HCT116 (cell line): ENCODE measurements around the gene SYNPO. TPM values are rescaled to one million over a fixed set of nuclear protein-coding genes. Genes with fewer than 3 reads are reported as not detected.

ENCODE experiments used
- ATAC-seq: fragments of 200-7000 bp; cut with Tn5 transposase; 2 replicates; pipeline ENCODE4 v1.9.1; 2020; ENCODE audit warnings: mild to moderate bottlenecking, moderate library complexity
- BruUV-seq: library from RNA; stranded (reverse); fragments of 400-500 nt; replicated peaks from 2 replicates; lab custom pipeline; 2021; lab: Mats Ljungman, UMichigan
- CTCF ChIA-PET: fragments of 300-600 bp; sonication (Branson Sonifier 250); formaldehyde crosslinking; loops from one replicate; lab custom pipeline; 2021; ENCODE audit warnings: antibody characterized with exemption; lab: Charles Lee
- POLR2A ChIA-PET: fragments of 300-600, 350-600 bp; sonication (Branson Sonifier 250); formaldehyde crosslinking; loops from one replicate; lab custom pipeline; 2021; ENCODE audit warnings: antibody characterized with exemption; lab: Charles Lee
- RAD21 ChIA-PET, 2 experiments: fragments of 300-600 bp; sonication (Branson Sonifier 250); formaldehyde crosslinking; loops; one replicate each; lab custom pipeline; 2023; ENCODE audit warnings: low total read pairs in 2 of 2; ENCODE audit not compliant: uncharacterized antibody in 2 of 2, unreplicated experiment in 2 of 2, low non-redundant PET in 1 of 2; lab: Charles Lee
- DNase-seq: peaks from one replicate; pipeline ENCODE4 v3.0.0-alpha.2; 2010; ENCODE audit warnings: low read depth, low spot score
- H2AFZ ChIP-seq: fragments of 200-600 bp; shearing (Covaris generic), sonication (generic); 2 replicates; pipeline ENCODE4 v1.6.1; 2017; ENCODE audit warnings: low read depth, mixed run types, mixed read lengths, antibody characterized with exemption, low read length; ENCODE audit not compliant: poor library complexity, severe bottlenecking
- H3K27ac ChIP-seq: 2 replicates; pipeline ENCODE4 v1.5.1; 2012; ENCODE audit warnings: low read depth, low read length
- H3K27me3 ChIP-seq: fragments of 200-600 bp; sonication (generic); 2 replicates; pipeline ENCODE4 v1.6.1; 2016; ENCODE audit warnings: mixed run types, low read length, mixed read lengths; ENCODE audit not compliant: insufficient read depth
- H3K36me3 ChIP-seq, 2 experiments: fragments of 200-500 bp in 1 of 2; fragments of 200-600 bp in 1 of 2; sonication (Bioruptor generic) in 1 of 2; sonication (generic) in 1 of 2; 2 replicates each; pipeline versions ENCODE4 v1.5.1 to v1.6.1; 2014 to 2016; ENCODE audit warnings: low read length in 2 of 2, inconsistent platforms in 1 of 2, mixed read lengths in 1 of 2, mixed run types in 1 of 2; ENCODE audit not compliant: insufficient read depth in 2 of 2, control insufficient read depth in 1 of 2
- H3K4me1 ChIP-seq, 2 experiments: fragments of 200-600 bp in 1 of 2; sonication (generic) in 1 of 2; 2 replicates each; pipeline versions ENCODE4 v1.5.1 to v1.6.1; 2012 to 2017; ENCODE audit warnings: low read length in 2 of 2, inconsistent platforms in 1 of 2, mild to moderate bottlenecking in 1 of 2, mixed read lengths in 1 of 2, mixed run types in 1 of 2, moderate library complexity in 1 of 2; ENCODE audit not compliant: insufficient read depth in 2 of 2, control insufficient read depth in 1 of 2
- H3K4me2 ChIP-seq: fragments of 200-600 bp; sonication (generic); 2 replicates; pipeline ENCODE4 v1.6.1; 2017; ENCODE audit warnings: mixed run types, low read length, mixed read lengths
- H3K4me3 ChIP-seq, 2 experiments: fragments of 200-600 bp in 1 of 2; sonication (generic) in 1 of 2; replicated peaks in 1 of 2; 2 replicates each; pipeline ENCODE4 v1.5.1; 2011 to 2016; ENCODE audit warnings: low read length in 2 of 2, control low read depth in 1 of 2, low read depth in 1 of 2, mild to moderate bottlenecking in 1 of 2, mixed read lengths in 1 of 2, mixed run types in 1 of 2
- H3K79me2 ChIP-seq: fragments of 200-600 bp; sonication (generic); 2 replicates; pipeline ENCODE4 v1.6.1; 2017; ENCODE audit warnings: mild to moderate bottlenecking, mixed run types, low read length, moderate library complexity, mixed read lengths; ENCODE audit not compliant: insufficient read depth
- H3K9ac ChIP-seq: fragments of 200-600 bp; sonication (generic); 2 replicates; pipeline ENCODE4 v1.6.1; 2016; ENCODE audit warnings: low read length, mixed read lengths
- H3K9me2 ChIP-seq: fragments of 200-600 bp; sonication (generic), shearing (Covaris generic); 2 replicates; pipeline ENCODE4 v1.6.1; 2017; ENCODE audit warnings: mixed run types, mild to moderate bottlenecking, moderate library complexity; ENCODE audit not compliant: insufficient read depth
- H3K9me3 ChIP-seq, 2 experiments: fragments of 200-500 bp in 1 of 2; fragments of 200-600 bp in 1 of 2; sonication (Bioruptor generic) in 1 of 2; sonication (generic) in 1 of 2; 2 replicates each; pipeline ENCODE4 v1.6.1; 2014 to 2017; ENCODE audit warnings: low read length in 2 of 2, mixed read lengths in 2 of 2, inconsistent platforms in 1 of 2, low read depth in 1 of 2, mild to moderate bottlenecking in 1 of 2, mixed run types in 1 of 2, moderate library complexity in 1 of 2; ENCODE audit not compliant: control insufficient read depth in 1 of 2, insufficient read depth in 1 of 2
- H4K20me1 ChIP-seq: fragments of 200-600 bp; sonication (generic), shearing (Covaris generic); 2 replicates; pipeline ENCODE4 v1.6.1; 2017; ENCODE audit warnings: mixed run types, mild to moderate bottlenecking, moderate library complexity; ENCODE audit not compliant: insufficient read depth
- CBX3 ChIP-seq: IDR thresholded peaks from 2 replicates; pipeline ENCODE4 v1.6.1; 2012; ENCODE audit warnings: low read depth
- EGR1 ChIP-seq: IDR thresholded peaks from 2 replicates; pipeline ENCODE4 v1.6.1; 2012; ENCODE audit warnings: low read depth
- JUND ChIP-seq: IDR thresholded peaks from 2 replicates; pipeline ENCODE4 v1.6.1; 2012
- RAD21 ChIP-seq: IDR thresholded peaks from 2 replicates; pipeline ENCODE4 v1.6.1; 2012; ENCODE audit warnings: low read depth, mild to moderate bottlenecking
- SIN3A ChIP-seq: IDR thresholded peaks from 2 replicates; pipeline ENCODE4 v1.6.1; 2012; ENCODE audit warnings: low read depth
- SP1 ChIP-seq: IDR thresholded peaks from 2 replicates; pipeline ENCODE4 v1.6.1; 2012; ENCODE audit warnings: low read depth
- YY1 ChIP-seq: IDR thresholded peaks from 2 replicates; pipeline ENCODE4 v1.6.1; 2011; ENCODE audit warnings: low read length, low read depth, moderate library complexity, mild to moderate bottlenecking; ENCODE audit not compliant: insufficient replicate concordance; ENCODE audit errors: extremely low read depth
- ZNF274 ChIP-seq: fragments of 200-500 bp; sonication (Bioruptor generic); IDR thresholded peaks from 2 replicates; pipeline ENCODE4 v1.6.1; 2014; ENCODE audit warnings: mild to moderate bottlenecking, low read depth, low read length, inconsistent platforms
- intact Hi-C: fragments of 100-400 bp; cut with micrococcal nuclease; formaldehyde crosslinking; loops from 2 replicates; pipeline ENCODE4 v1.10.0; 2022
- total RNA-seq: library from RNA; stranded (reverse); gene quantifications from one replicate; pipeline ENCODE4 v1.2.1, GENCODE V29; 2021; ENCODE audit not compliant: unreplicated experiment
- TF ChIP-seq, protein P1 (sequence below): IDR thresholded peaks from 2 replicates; pipeline ENCODE4 v1.6.1; 2012
- TF ChIP-seq, protein P2 (sequence below): IDR thresholded peaks from 2 replicates; pipeline ENCODE4 v1.6.1; 2012; ENCODE audit warnings: low read depth
- TF ChIP-seq, protein P3 (sequence below): IDR thresholded peaks from 2 replicates; pipeline ENCODE4 v1.6.1; 2012
- TF ChIP-seq, protein P4 (sequence below): IDR thresholded peaks from 2 replicates; pipeline ENCODE4 v1.6.1; 2011; ENCODE audit warnings: mild to moderate bottlenecking, low read length, moderate library complexity; ENCODE audit not compliant: insufficient replicate concordance; ENCODE audit errors: extremely low read depth

SYNPO gene
- total RNA-seq, 1 experiment from 2014 or later = 8.2 TPM

DNA sequence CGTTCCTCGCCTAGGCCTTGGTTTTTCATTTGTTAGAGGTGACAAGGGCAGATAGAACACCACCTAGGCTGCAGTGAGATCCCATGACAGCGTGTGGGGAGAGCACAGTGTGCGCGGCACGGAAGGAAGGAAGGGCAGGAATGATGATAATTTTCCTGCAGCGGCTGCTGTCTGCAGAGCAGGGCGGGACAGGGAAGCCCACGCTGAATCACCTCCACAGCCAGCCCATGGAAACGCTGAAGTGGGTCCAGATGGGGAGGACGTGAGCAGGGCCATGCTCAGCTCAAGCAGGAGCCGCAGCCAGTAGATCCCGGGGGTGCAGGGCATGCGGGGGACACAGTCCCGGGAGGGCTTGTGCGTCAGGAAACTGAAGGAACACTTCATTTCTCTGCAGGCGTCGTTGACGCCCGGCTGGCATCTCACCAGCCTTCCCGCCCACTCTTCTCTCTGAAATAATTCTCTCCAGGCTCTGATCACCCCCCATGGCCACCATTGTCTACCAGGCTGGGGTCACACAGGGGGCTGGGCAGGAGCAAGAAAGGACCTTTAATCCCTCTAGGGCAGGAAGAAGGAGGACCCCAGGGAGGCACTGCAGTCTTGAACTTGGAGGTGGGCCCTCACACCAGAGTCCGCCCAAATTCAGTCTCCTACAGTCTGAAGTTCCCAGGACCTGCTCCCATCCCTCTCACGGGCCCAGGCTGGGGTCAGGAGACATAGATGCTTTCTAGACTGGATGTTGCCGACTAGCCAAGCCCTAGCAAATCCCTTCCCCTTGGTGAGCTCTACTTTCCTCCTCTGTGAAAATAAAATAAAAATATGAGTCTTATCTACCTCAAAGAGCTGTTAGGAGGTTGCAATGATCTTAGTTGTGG, 20.9 kb upstream of the SYNPO start:
- no peak overlapping the region for H3K4me3 ChIP-seq
- POLR2A ChIA-PET = no interaction called here
- intact Hi-C loops = no loop called here
- no peak overlapping the region for H3K4me2 ChIP-seq
- H3K9me3 ChIP-seq = no peaks in the 10 kb centered on the region
- no peaks in the 10 kb centered on the region for H3K27me3 ChIP-seq
- no peaks in the 10 kb centered on the region for H4K20me1 ChIP-seq
- peaks cover 40 to 41% of the 10 kb centered on the region in 2 experiments for H3K4me1 ChIP-seq
- no peak for DNase-seq
- no TSS peak for BruUV-seq
- no peaks in the 10 kb centered on the region for H3K9me2 ChIP-seq
- RAD21 ChIA-PET = no interaction called here
- CTCF ChIA-PET = no interaction called here
- TF ChIP-seq ZNF274 = no peak
- H3K79me2 ChIP-seq = no peaks in the 10 kb centered on the region
- H3K9ac ChIP-seq = no peak overlapping the region
- H2AFZ ChIP-seq = no peak overlapping the region
- no peaks in the 10 kb centered on the region for H3K36me3 ChIP-seq
- no peak overlapping the region for H3K27ac ChIP-seq
- no peak for ATAC-seq

DNA sequence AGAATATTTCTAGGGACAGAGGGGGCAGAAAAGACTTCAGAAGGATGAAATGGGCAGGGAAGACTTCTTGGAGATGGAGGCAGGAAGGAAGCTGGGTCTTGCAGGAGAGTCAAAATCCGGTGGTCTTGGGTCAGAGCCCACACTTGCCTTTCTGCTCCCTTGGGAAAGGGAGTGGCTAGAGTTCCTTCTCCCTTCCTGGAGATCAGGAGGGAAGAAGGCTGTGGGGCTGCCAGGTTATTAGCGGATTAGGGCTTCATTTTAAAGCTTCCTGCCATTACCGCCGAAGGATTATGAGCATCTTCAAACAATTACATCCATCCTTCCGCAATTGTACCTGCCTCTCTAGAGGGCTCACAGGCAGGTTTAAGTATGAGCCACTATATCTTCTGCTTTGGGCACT, 19.2 kb upstream of the SYNPO start:
- intact Hi-C loops = no loop called here
- H3K9me2 ChIP-seq = no peaks in the 10 kb centered on the region
- H3K79me2 ChIP-seq = no peaks in the 10 kb centered on the region
- DNase-seq (no peak), ATAC-seq (no peak)
- no peaks in the 10 kb centered on the region for H4K20me1 ChIP-seq
- H3K4me1 ChIP-seq = peaks cover 27 to 36% of the 10 kb centered on the region in 2 experiments
- H3K36me3 ChIP-seq = no peaks in the 10 kb centered on the region
- H2AFZ ChIP-seq = no peak overlapping the region
- ChIA-PET POLR2A (no interaction called here), RAD21 (no interaction called here), CTCF (no interaction called here)
- no peaks in the 10 kb centered on the region for H3K9me3 ChIP-seq
- no peak overlapping the region for H3K9ac ChIP-seq
- H3K27ac ChIP-seq = no peak overlapping the region
- H3K4me3 ChIP-seq = no peak overlapping the region
- no peaks in the 10 kb centered on the region for H3K27me3 ChIP-seq
- no peak overlapping the region for H3K4me2 ChIP-seq
- BruUV-seq = no TSS peak
- TF ChIP-seq, protein P1, sequence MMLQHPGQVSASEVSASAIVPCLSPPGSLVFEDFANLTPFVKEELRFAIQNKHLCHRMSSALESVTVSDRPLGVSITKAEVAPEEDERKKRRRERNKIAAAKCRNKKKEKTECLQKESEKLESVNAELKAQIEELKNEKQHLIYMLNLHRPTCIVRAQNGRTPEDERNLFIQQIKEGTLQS = no peak
- no peak for TF ChIP-seq SP1
- TF ChIP-seq JUND = no peak
- TF ChIP-seq ZNF274 = no peak
- TF ChIP-seq RAD21 = no peak
- TF ChIP-seq YY1 = no peak
- TF ChIP-seq EGR1 = no peak
- TF ChIP-seq, protein P2, sequence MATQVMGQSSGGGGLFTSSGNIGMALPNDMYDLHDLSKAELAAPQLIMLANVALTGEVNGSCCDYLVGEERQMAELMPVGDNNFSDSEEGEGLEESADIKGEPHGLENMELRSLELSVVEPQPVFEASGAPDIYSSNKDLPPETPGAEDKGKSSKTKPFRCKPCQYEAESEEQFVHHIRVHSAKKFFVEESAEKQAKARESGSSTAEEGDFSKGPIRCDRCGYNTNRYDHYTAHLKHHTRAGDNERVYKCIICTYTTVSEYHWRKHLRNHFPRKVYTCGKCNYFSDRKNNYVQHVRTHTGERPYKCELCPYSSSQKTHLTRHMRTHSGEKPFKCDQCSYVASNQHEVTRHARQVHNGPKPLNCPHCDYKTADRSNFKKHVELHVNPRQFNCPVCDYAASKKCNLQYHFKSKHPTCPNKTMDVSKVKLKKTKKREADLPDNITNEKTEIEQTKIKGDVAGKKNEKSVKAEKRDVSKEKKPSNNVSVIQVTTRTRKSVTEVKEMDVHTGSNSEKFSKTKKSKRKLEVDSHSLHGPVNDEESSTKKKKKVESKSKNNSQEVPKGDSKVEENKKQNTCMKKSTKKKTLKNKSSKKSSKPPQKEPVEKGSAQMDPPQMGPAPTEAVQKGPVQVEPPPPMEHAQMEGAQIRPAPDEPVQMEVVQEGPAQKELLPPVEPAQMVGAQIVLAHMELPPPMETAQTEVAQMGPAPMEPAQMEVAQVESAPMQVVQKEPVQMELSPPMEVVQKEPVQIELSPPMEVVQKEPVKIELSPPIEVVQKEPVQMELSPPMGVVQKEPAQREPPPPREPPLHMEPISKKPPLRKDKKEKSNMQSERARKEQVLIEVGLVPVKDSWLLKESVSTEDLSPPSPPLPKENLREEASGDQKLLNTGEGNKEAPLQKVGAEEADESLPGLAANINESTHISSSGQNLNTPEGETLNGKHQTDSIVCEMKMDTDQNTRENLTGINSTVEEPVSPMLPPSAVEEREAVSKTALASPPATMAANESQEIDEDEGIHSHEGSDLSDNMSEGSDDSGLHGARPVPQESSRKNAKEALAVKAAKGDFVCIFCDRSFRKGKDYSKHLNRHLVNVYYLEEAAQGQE = no peak
- TF ChIP-seq, protein P3, sequence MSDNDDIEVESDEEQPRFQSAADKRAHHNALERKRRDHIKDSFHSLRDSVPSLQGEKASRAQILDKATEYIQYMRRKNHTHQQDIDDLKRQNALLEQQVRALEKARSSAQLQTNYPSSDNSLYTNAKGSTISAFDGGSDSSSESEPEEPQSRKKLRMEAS = no peak
- no peak for TF ChIP-seq SIN3A
- TF ChIP-seq, protein P4, sequence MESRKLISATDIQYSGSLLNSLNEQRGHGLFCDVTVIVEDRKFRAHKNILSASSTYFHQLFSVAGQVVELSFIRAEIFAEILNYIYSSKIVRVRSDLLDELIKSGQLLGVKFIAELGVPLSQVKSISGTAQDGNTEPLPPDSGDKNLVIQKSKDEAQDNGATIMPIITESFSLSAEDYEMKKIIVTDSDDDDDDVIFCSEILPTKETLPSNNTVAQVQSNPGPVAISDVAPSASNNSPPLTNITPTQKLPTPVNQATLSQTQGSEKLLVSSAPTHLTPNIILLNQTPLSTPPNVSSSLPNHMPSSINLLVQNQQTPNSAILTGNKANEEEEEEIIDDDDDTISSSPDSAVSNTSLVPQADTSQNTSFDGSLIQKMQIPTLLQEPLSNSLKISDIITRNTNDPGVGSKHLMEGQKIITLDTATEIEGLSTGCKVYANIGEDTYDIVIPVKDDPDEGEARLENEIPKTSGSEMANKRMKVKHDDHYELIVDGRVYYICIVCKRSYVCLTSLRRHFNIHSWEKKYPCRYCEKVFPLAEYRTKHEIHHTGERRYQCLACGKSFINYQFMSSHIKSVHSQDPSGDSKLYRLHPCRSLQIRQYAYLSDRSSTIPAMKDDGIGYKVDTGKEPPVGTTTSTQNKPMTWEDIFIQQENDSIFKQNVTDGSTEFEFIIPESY = no peak
- no peak for TF ChIP-seq CBX3
